Skin epidermis (tissue), 12 donors: ENCODE measurements around the gene SNAP25.

Experiments used
- H3K27ac ChIP-seq, 21 experiments: fragments of 200-600 bp; sonication (generic) in 11 of 21; one replicate each; pipeline ENCODE4 v1.5.0; 2020; ENCODE audit warnings: mild to moderate bottlenecking in 3 of 21, inconsistent platforms in 2 of 21, moderate library complexity in 2 of 21
- H3K4me3 ChIP-seq, 7 experiments: fragments of 200-600 bp; sonication (generic) in 2 of 7; one replicate each; pipeline ENCODE4 v1.5.0; 2020; ENCODE audit warnings: inconsistent platforms in 2 of 7, mild to moderate bottlenecking in 2 of 7, moderate library complexity in 1 of 7

SNAP25 gene

GRCh38 chr20:10322073-10323012 is 103.7 kb downstream of the SNAP25 start:
- Histone ChIP-seq H3K27ac (no peak overlapping the region), H3K4me3 (no peak overlapping the region)

GRCh38 chr20:10323729-10324128 is 105.1 kb downstream of the SNAP25 start:
- no peak overlapping the region for H3K4me3 ChIP-seq
- H3K27ac ChIP-seq: no peak overlapping the region

- Histone ChIP-seq H3K27ac (no peak overlapping the region), H3K4me3 (no peak overlapping the region)
Observed at GRCh38 chr20:10324198-10324847, 105.7 kb downstream of the SNAP25 start.

GRCh38 chr20:10328897-10329255 is 110.2 kb downstream of the SNAP25 start:
- H3K4me3 ChIP-seq: no peak overlapping the region
- H3K27ac ChIP-seq: no peak overlapping the region

- no peak overlapping the region for H3K4me3 ChIP-seq
- H3K27ac ChIP-seq: no peak overlapping the region
Observed at GRCh38 chr20:10329387-10330005, 110.9 kb downstream of the SNAP25 start.

- no peak overlapping the region for H3K4me3 ChIP-seq
- no peak overlapping the region for H3K27ac ChIP-seq
Observed at GRCh38 chr20:10330071-10330470, 111.4 kb downstream of the SNAP25 start.

GRCh38 chr20:10332656-10333415 is 114.2 kb downstream of the SNAP25 start:
- Histone ChIP-seq H3K27ac (no peak overlapping the region), H3K4me3 (no peak overlapping the region)

GRCh38 chr20:10336959-10337729 is 118.5 kb downstream of the SNAP25 start:
- Histone ChIP-seq H3K4me3 (no peak overlapping the region), H3K27ac (no peak overlapping the region)

GRCh38 chr20:10338426-10339180 is 120.0 kb downstream of the SNAP25 start:
- H3K27ac ChIP-seq: no peak overlapping the region
- H3K4me3 ChIP-seq: no peak overlapping the region

- Histone ChIP-seq H3K4me3 (no peak overlapping the region), H3K27ac (no peak overlapping the region)
Observed at GRCh38 chr20:10339609-10340008, 121.0 kb downstream of the SNAP25 start.

GRCh38 chr20:10342152-10342551 is 123.5 kb downstream of the SNAP25 start:
- Histone ChIP-seq H3K27ac (no peak overlapping the region), H3K4me3 (no peak overlapping the region)

GRCh38 chr20:10344953-10345352 is 126.3 kb downstream of the SNAP25 start:
- no peak overlapping the region for H3K27ac ChIP-seq
- no peak overlapping the region for H3K4me3 ChIP-seq

- Histone ChIP-seq H3K27ac (no peak overlapping the region), H3K4me3 (no peak overlapping the region)
Observed at GRCh38 chr20:10347086-10347880, 128.7 kb downstream of the SNAP25 start.

- no peak overlapping the region for H3K4me3 ChIP-seq
- H3K27ac ChIP-seq: no peak overlapping the region
Observed at GRCh38 chr20:10349118-10349517, 130.5 kb downstream of the SNAP25 start.

GRCh38 chr20:10350188-10350842 is 131.7 kb downstream of the SNAP25 start:
- Histone ChIP-seq H3K4me3 (no peak overlapping the region), H3K27ac (peak overlapping the region in 4 of 21 experiments; percentile 26 to 57 (median 34))

GRCh38 chr20:10352934-10353824 is 134.5 kb downstream of the SNAP25 start:
- no peak overlapping the region for H3K27ac ChIP-seq

More at GRCh38 chr20:10352934-10353824, 134.5 kb downstream of the SNAP25 start:
- H3K4me3 ChIP-seq: no peak overlapping the region
